Measurements from ENCODE around the gene CMPK1.

CMPK1 gene

GRCh38 chr1:47406966-47407365 lies 73.4 kb downstream of the CMPK1 start:
- TF ChIP-seq CTCF (IDR thresholded peaks at IDR 0.05; ENCODE audit: low read depth, low read length), result no peak
- DNase-seq (ENCODE audit: extremely low read depth, low read depth), result no peak

DNA sequence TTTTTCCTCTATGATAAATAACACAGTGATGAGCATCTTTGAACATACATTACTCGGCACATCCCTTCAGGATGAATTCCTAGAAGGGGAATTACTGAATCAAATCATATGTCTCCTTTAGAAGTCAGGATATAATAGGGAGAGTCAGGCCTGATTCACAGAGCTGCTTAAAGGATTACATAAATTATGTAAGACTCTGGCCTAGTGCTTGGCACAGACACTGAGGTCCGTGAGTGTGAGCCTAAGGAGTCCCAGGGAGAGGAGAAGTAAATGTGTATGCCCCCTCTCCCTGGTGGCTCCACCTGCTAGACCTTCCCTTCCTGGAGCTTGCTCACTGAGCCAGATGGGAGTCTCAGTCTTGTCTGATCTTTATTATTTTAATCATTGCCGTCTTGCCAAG lies 73.9 kb downstream of the CMPK1 start:
- no peak for DNase-seq (ENCODE audit: extremely low read depth, low read depth)

GRCh38 chr1:47409311-47410067 lies 75.9 kb downstream of the CMPK1 start:
- no peak for DNase-seq (ENCODE audit: extremely low read depth, low read depth)
- no peak for TF ChIP-seq CTCF (IDR thresholded peaks at IDR 0.05; ENCODE audit: low read depth, low read length)

More for the DNA sequence above, 73.9 kb downstream of the CMPK1 start:
- TF ChIP-seq CTCF (IDR thresholded peaks at IDR 0.05; ENCODE audit: low read depth, low read length), result no peak

GRCh38 chr1:47410068-47410455 lies 76.5 kb downstream of the CMPK1 start:
- DNase-seq (ENCODE audit: extremely low read depth, low read depth), result no peak
- TF ChIP-seq CTCF (IDR thresholded peaks at IDR 0.05; ENCODE audit: low read depth, low read length), result no peak

GRCh38 chr1:47411436-47411835 lies 77.8 kb downstream of the CMPK1 start:
- no peak for TF ChIP-seq CTCF (IDR thresholded peaks at IDR 0.05; ENCODE audit: low read depth, low read length)

GRCh38 chr1:47412437-47412836 lies 78.8 kb downstream of the CMPK1 start:
- TF ChIP-seq CTCF (IDR thresholded peaks at IDR 0.05; ENCODE audit: low read depth, low read length), result no peak
- DNase-seq (ENCODE audit: extremely low read depth, low read depth), result no peak

More at GRCh38 chr1:47411436-47411835, 77.8 kb downstream of the CMPK1 start:
- DNase-seq (ENCODE audit: extremely low read depth, low read depth), result no peak

DNA sequence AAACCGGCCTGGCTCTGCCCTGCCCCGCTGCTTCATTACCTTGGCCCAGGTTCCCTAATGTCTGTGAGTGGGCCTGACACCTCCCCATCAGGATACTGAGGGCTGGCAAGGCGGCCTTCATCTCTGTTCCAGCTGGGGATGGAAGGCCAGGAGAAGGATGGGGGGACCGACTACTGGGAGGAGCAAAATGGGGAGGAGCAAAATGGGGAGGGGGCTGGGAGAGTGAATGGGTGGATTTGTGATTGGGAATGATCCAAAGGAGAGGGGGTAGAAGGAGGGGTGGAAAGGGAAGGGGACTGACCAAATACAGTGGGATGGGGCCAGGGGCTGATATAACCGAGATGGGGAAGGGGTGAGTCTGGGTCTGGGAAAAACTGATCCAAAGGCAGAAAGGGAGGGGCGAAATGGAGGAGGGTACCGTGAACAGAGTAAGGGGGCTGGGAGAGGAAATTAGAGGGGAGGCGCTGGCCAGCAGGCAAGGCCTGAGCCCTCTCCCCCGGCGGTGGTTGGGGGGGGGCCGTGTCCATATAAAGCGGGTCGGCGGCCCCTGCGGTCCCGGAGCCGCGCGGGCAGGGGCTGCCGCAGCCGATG lies 82.2 kb downstream of the CMPK1 start, which contains the start of gene FOXE3:
Gene FOXE3, plus strand, starts transcription at position 558 of the 591 bp plus-strand sequence. Its CDS starts 31 bp downstream, at position 589.
- no peak for TF ChIP-seq CTCF (IDR thresholded peaks at IDR 0.05; ENCODE audit: low read depth, low read length)
- DNase-seq (ENCODE audit: extremely low read depth, low read depth), result no peak
